H1 (cell line): ENCODE measurements around the gene TMEM255B. TPM values are rescaled to one million over a fixed set of nuclear protein-coding genes. Genes with fewer than 3 reads are reported as not detected.
"Not testable (repeated sequence)": the region's sequence is repeated elsewhere in the genome, so short reads cannot be mapped to it uniquely, and the experiment has no call there.

ENCODE experiments used
- CTCF ChIA-PET: fragments of 300-600 bp; sonication (Branson Sonifier 250); formaldehyde crosslinking; loops from one replicate; lab custom pipeline; 2021; ENCODE audit not compliant: partially characterized antibody; lab: Charles Lee
- POLR2A ChIA-PET: fragments of 300-600 bp; sonication (Branson Sonifier 250); formaldehyde crosslinking; loops from one replicate; lab custom pipeline; 2021; ENCODE audit warnings: inconsistent platforms; ENCODE audit not compliant: partially characterized antibody; lab: Charles Lee
- DNase-seq, 2 experiments: peaks; one replicate each; pipeline versions ENCODE4 v3.0.0 to v3.0.0-alpha.2; 2010 to 2022; ENCODE audit warnings: low spot score in 2 of 2, low read depth in 1 of 2, mixed read lengths in 1 of 2
- FAIRE-seq: peaks from 2 replicates; lab custom pipeline; 2011; peaks lifted over from hg19 to GRCh38; lab: Jason Lieb, UNC
- H2AFZ ChIP-seq: 2 replicates; pipeline ENCODE4 v1.8.1; 2012; ENCODE audit warnings: low read length, inconsistent platforms
- H2AK5ac ChIP-seq: 2 replicates; pipeline ENCODE4 v1.6.1; 2013; ENCODE audit warnings: low read depth, low read length
- H2BK120ac ChIP-seq: replicated peaks from 2 replicates; pipeline ENCODE3; 2013; ENCODE audit warnings: low read depth, low read length, inconsistent platforms
- H2BK12ac ChIP-seq: 2 replicates; pipeline ENCODE4 v1.6.1; 2013; ENCODE audit warnings: low read depth, low read length
- H2BK15ac ChIP-seq: 2 replicates; pipeline ENCODE4 v1.6.1; 2013; ENCODE audit warnings: low read length
- H2BK20ac ChIP-seq: 2 replicates; pipeline ENCODE4 v1.6.1; 2013; ENCODE audit warnings: low read length
- H2BK5ac ChIP-seq: 2 replicates; pipeline ENCODE4 v1.6.1; 2013; ENCODE audit warnings: low read depth, low read length
- H3K14ac ChIP-seq: 2 replicates; pipeline ENCODE4 v1.6.1; 2013; ENCODE audit warnings: inconsistent platforms; ENCODE audit not compliant: insufficient read length
- H3K18ac ChIP-seq: 2 replicates; pipeline ENCODE4 v1.6.1; 2013; ENCODE audit warnings: low read length; ENCODE audit errors: extremely low read depth
- H3K23ac ChIP-seq: 2 replicates; pipeline ENCODE4 v1.6.1; 2013; ENCODE audit warnings: inconsistent platforms; ENCODE audit not compliant: insufficient read length
- H3K23me2 ChIP-seq: 2 replicates; pipeline ENCODE4 v1.6.1; 2013; ENCODE audit warnings: low read depth, low read length
- H3K27ac ChIP-seq: 2 replicates; pipeline ENCODE4 v1.6.1; 2011; ENCODE audit warnings: low read depth, low read length, inconsistent platforms
- H3K27me3 ChIP-seq, 4 experiments: replicated peaks in 1 of 4; 1 replicate in 1 of 4; 2 replicates in 3 of 4; pipeline versions ENCODE4 v1.6.1 to v1.8.1; 2011 to 2013; ENCODE audit warnings: low read length in 3 of 4, mild to moderate bottlenecking in 3 of 4, inconsistent platforms in 2 of 4, mixed read lengths in 2 of 4, moderate library complexity in 1 of 4; ENCODE audit not compliant: control insufficient read depth in 3 of 4, insufficient read depth in 3 of 4; ENCODE audit errors: extremely low read depth in 1 of 4
- H3K36me3 ChIP-seq, 4 experiments: 2 replicates each; pipeline versions ENCODE4 v1.6.1 to v1.8.1; 2011 to 2013; ENCODE audit warnings: mild to moderate bottlenecking in 4 of 4, low read length in 3 of 4, moderate library complexity in 2 of 4, control low read depth in 1 of 4, inconsistent platforms in 1 of 4; ENCODE audit not compliant: insufficient read depth in 4 of 4, control insufficient read depth in 2 of 4
- H3K4ac ChIP-seq: replicated peaks from 2 replicates; pipeline ENCODE3; 2013; ENCODE audit warnings: low read length, low read depth, mixed read lengths, inconsistent platforms; ENCODE audit not compliant: insufficient read length
- H3K4me1 ChIP-seq, 4 experiments: replicated peaks in 1 of 4; 1 replicate in 1 of 4; 2 replicates in 3 of 4; pipeline versions ENCODE4 v1.6.1 to v1.8.1; 2011 to 2013; ENCODE audit warnings: low read length in 3 of 4, inconsistent platforms in 2 of 4, mixed read lengths in 1 of 4; ENCODE audit not compliant: insufficient read depth in 4 of 4, control insufficient read depth in 3 of 4
- H3K4me2 ChIP-seq, 2 experiments: 2 replicates each; pipeline versions ENCODE4 v1.6.1 to v1.8.1; 2011 to 2013; ENCODE audit warnings: low read depth in 2 of 2, low read length in 2 of 2, control low read depth in 1 of 2, inconsistent platforms in 1 of 2, mild to moderate bottlenecking in 1 of 2; ENCODE audit not compliant: insufficient read depth in 1 of 2
- H3K4me3 ChIP-seq, 4 experiments: fragments of 200-600, 300-600 bp in 1 of 4; sonication (generic), shearing (Covaris generic), sonication (Bioruptor Twin) in 1 of 4; 2 replicates each; pipeline versions ENCODE4 v1.5.1 to v1.8.1; 2011 to 2016; ENCODE audit warnings: low read length in 4 of 4, low read depth in 3 of 4, control low read depth in 2 of 4, inconsistent platforms in 2 of 4, mild to moderate bottlenecking in 2 of 4, mixed read lengths in 1 of 4, moderate library complexity in 1 of 4; ENCODE audit not compliant: insufficient read depth in 2 of 4; ENCODE audit errors: extremely low read depth in 1 of 4
- H3K56ac ChIP-seq: replicated peaks from 2 replicates; pipeline ENCODE3; 2013; ENCODE audit warnings: low read depth, mild to moderate bottlenecking, mixed read lengths, low read length, inconsistent platforms; ENCODE audit not compliant: insufficient read length
- H3K79me1 ChIP-seq: 2 replicates; pipeline ENCODE4 v1.6.1; 2013; ENCODE audit warnings: low read depth, low read length, control low read depth
- H3K79me2 ChIP-seq, 2 experiments: 2 replicates each; pipeline versions ENCODE4 v1.6.1 to v1.8.1; 2012 to 2013; ENCODE audit warnings: low read length in 2 of 2, mild to moderate bottlenecking in 2 of 2, inconsistent platforms in 1 of 2; ENCODE audit not compliant: insufficient read depth in 2 of 2, control insufficient read depth in 1 of 2
- H3K9ac ChIP-seq, 4 experiments: replicated peaks in 1 of 4; 1 replicate in 1 of 4; 2 replicates in 3 of 4; pipeline versions ENCODE4 v1.6.1 to v1.8.1; 2011 to 2013; ENCODE audit warnings: low read depth in 3 of 4, low read length in 3 of 4, control low read depth in 2 of 4, mild to moderate bottlenecking in 2 of 4, moderate library complexity in 2 of 4, inconsistent platforms in 1 of 4; ENCODE audit errors: extremely low read depth in 1 of 4
- H3K9me3 ChIP-seq, 2 experiments: 2 replicates each; pipeline versions ENCODE4 v1.6.1 to v1.8.1; 2012 to 2013; ENCODE audit warnings: mild to moderate bottlenecking in 2 of 2, moderate library complexity in 2 of 2, control low read depth in 1 of 2, inconsistent platforms in 1 of 2, low read depth in 1 of 2, low read length in 1 of 2, mixed read lengths in 1 of 2; ENCODE audit not compliant: insufficient read depth in 2 of 2
- H4K20me1 ChIP-seq, 2 experiments: replicated peaks in 1 of 2; 2 replicates each; pipeline versions ENCODE3 to v1.8.1; 2011 to 2013; ENCODE audit warnings: inconsistent platforms in 2 of 2, low read length in 2 of 2, mild to moderate bottlenecking in 1 of 2; ENCODE audit not compliant: insufficient read depth in 2 of 2, control insufficient read depth in 1 of 2
- H4K5ac ChIP-seq: 2 replicates; pipeline ENCODE4 v1.6.1; 2013; ENCODE audit warnings: low read length, low read depth, mixed read lengths, inconsistent platforms; ENCODE audit not compliant: insufficient read length
- H4K8ac ChIP-seq: 2 replicates; pipeline ENCODE4 v1.8.0; 2013; ENCODE audit warnings: mild to moderate bottlenecking, moderate library complexity, low read length, inconsistent platforms; ENCODE audit not compliant: insufficient read depth; ENCODE audit errors: extremely low read depth
- H4K91ac ChIP-seq: replicated peaks from 2 replicates; pipeline ENCODE3; 2013; ENCODE audit warnings: low read length, mixed read lengths, inconsistent platforms; ENCODE audit not compliant: insufficient read length
- WGBS, 2 experiments: shearing (Covaris generic) in 1 of 2; methylation state at CpG; one replicate each; pipeline versions ENCODE4 v1.1.6 to v1.1.7; 2013 to 2015; ENCODE audit warnings: low lambda C conversion rate in 2 of 2, mixed read lengths in 2 of 2, inconsistent platforms in 1 of 2, low coverage in 1 of 2, missing lambda C conversion rate in 1 of 2; ENCODE audit not compliant: insufficient replicate concordance in 2 of 2, insufficient coverage in 1 of 2, insufficient read length in 1 of 2; ENCODE audit errors: extremely low coverage in 1 of 2, missing lambda C conversion rate in 1 of 2; 5-methylcytosine and 5-hydroxymethylcytosine counted together
- polyA plus RNA-seq, 7 experiments: library from polyadenylated mRNA; depleted of rRNA in 3 of 7; stranded (reverse) in 5 of 7; unstranded in 2 of 7; fragments of >200 nt in 5 of 7; fragments of 200-250 nt in 2 of 7; gene quantifications; 1 replicate in 5 of 7; 2 replicates in 1 of 7; 4 replicates in 1 of 7; pipeline versions ENCODE4 v1.2.1 to v1.2.3, GENCODE V29; 2011 to 2013; ENCODE audit warnings: missing spikeins in 2 of 7, mixed read lengths in 2 of 7
- total RNA-seq: library from RNA; stranded (reverse); fragmentation: NEBNext Ultra II Directional; extraction: Animal tissue kit (Norgen Biotek cat#: 25700); gene quantifications from 2 replicates; pipeline ENCODE4 v1.2.1, GENCODE V29; 2021

TMEM255B gene
- total and polyA plus RNA-seq, 2 of the 8 experiments (the other 6 are each of a cell fraction or from before 2014, with no cell fraction given) = 3.4 to 4.4 TPM

DNA sequence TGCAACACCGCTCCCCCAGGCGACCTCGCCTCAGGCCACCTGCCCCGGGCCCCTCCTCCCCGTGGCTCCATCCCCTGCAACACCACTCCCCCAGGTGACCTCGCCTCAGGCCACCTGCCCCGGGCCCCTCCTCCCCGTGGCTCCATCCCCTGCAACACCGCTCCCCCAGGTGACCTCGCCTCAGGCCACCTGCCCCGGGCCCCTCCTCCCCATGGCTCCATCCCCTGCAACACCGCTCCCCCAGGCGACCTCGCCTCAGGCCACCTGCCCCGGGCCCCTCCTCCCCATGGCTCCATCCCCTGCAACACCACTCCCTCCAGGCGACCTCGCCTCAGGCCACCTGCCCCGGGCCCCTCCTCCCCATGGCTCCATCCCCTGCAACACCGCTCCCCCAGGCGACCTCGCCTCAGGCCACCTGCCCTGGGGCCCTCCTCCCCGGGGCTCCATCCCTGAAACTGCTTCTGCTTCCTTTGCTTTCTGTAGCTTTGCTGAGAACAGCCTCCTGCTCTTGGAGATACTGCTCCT lies 71.5 kb downstream of the TMEM255B start:
- not testable (repeated sequence) for H3K14ac ChIP-seq, H3K27ac ChIP-seq

More for the DNA sequence above, 71.5 kb downstream of the TMEM255B start:
- H2BK12ac ChIP-seq, H3K79me2 ChIP-seq, H3K9ac ChIP-seq, H3K56ac ChIP-seq, H4K91ac ChIP-seq, H4K8ac ChIP-seq, H3K23me2 ChIP-seq, H4K20me1 ChIP-seq, H3K4me1 ChIP-seq, H2BK5ac ChIP-seq, H3K4me2 ChIP-seq, FAIRE-seq, H3K79me1 ChIP-seq, H4K5ac ChIP-seq, H3K4ac ChIP-seq, CTCF ChIA-PET, H2BK20ac ChIP-seq, H3K9me3 ChIP-seq, H3K4me3 ChIP-seq, H2BK15ac ChIP-seq, H3K27me3 ChIP-seq, DNase-seq, H3K23ac ChIP-seq, H2BK120ac ChIP-seq, H3K18ac ChIP-seq, H2AK5ac ChIP-seq, H2AFZ ChIP-seq: not testable (repeated sequence)
- H3K36me3 ChIP-seq = peaks cover 0 to 12% (median 5%) of the 10 kb centered on the region in 4 experiments; a peak in 5 of 8 replicates
- POLR2A ChIA-PET = interaction anchor here (1.0 kb wide), 1 partner anchor 451 kb away, joined by 3 read pairs; the partner anchor contains the start of gene UPF3A
- 71% methylated on average over 4 of the region's 22 CpGs; no CpG with 5 or more reads in 1 of the 2 experiments for WGBS, 2 experiments
